Activated naive CD8-positive, alpha-beta T cell treated with anti-CD3 and anti-CD28 coated beads for 36 hours (primary cell): ENCODE data around the gene RIC1. TPM values are rescaled to one million over a fixed set of nuclear protein-coding genes. Genes with fewer than 3 reads are reported as not detected.
"Not testable (repeated sequence)": the region's sequence is repeated elsewhere in the genome, so short reads cannot be mapped to it uniquely, and the experiment has no call there.

Source experiments
- DNase-seq: peaks from one replicate; pipeline ENCODE4 v3.0.0; 2021
- H3K27ac Mint-ChIP-seq: one replicate; pipeline ENCODE4 v1.8.0; 2022; ENCODE audit warnings: mild to moderate bottlenecking, moderate library complexity, mixed read lengths
- H3K27me3 Mint-ChIP-seq: one replicate; pipeline ENCODE4 v1.8.0; 2022; ENCODE audit warnings: mild to moderate bottlenecking, mixed read lengths
- H3K36me3 Mint-ChIP-seq: one replicate; pipeline ENCODE4 v1.8.0; 2021; ENCODE audit warnings: mild to moderate bottlenecking, mixed read lengths
- H3K4me1 Mint-ChIP-seq: one replicate; pipeline ENCODE4 v1.8.0; 2021; ENCODE audit warnings: mixed read lengths
- H3K4me3 Mint-ChIP-seq: one replicate; pipeline ENCODE4 v1.8.0; 2022; ENCODE audit warnings: mild to moderate bottlenecking, moderate library complexity, mixed read lengths
- H3K9me3 Mint-ChIP-seq: one replicate; pipeline ENCODE4 v1.8.0; 2022; ENCODE audit warnings: mixed read lengths
- total RNA-seq, 2 experiments: library from RNA; stranded (reverse); gene quantifications; one replicate each; pipeline ENCODE4 v1.2.3, GENCODE V29; 2021

RIC1 gene
- total RNA-seq, 2 experiments from 2014 or later, result 15.2 TPM

DNA sequence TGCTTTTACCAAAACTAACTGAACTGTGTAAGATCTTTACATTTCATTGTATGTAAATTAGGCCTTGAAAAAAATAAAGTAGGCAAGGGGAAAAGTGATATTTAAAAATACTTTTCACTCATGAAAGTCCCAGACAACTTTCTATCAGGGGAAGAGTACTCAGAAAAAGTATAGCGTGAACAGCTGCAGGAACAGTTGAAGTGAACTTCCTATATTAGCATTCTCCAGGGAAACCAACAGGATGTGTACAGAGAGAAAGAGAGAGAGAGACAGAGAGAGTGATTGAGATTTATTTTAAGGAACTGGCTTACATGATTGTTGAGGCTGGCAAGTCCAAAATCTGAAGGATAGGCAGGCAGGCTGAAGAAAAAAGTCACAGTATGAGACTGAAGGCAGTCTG is 162.0 kb downstream of the RIC1 start:
- no peak overlapping the region for H3K27ac Mint-ChIP-seq

DNA sequence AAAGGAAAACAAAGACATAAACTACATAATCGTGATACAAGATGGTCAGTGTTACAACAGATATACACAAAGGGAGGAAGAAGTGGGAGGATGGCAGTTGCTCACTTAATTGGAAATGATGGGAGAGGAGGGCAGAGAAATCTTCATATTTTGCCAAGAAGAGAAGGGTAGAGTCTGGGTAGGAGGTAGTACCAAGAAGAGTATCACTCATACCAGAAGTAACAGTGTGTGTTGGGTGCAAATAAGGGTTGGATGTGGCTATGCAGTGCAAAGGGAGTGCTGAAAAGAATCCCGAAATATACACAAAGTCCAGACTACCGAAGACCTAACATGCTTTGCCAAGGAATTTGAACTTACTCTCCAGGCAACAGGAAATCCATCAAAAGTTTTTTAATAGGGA is 163.0 kb downstream of the RIC1 start:
- Mint-ChIP-seq H3K4me1 (peaks cover 57% of the 10 kb centered on the region), H3K4me3 (no peak overlapping the region), H3K9me3 (no peaks in the 10 kb centered on the region), H3K36me3 (peaks cover 44% of the 10 kb centered on the region), H3K27me3 (no peaks in the 10 kb centered on the region), H3K27ac (no peak overlapping the region)
- DNase-seq, result no peak

More for the DNA sequence above, 162.0 kb downstream of the RIC1 start:
- H3K4me1 Mint-ChIP-seq, result peaks cover 56% of the 10 kb centered on the region
- no peaks in the 10 kb centered on the region for H3K27me3 Mint-ChIP-seq
- DNase-seq, result no peak
- peaks cover 43% of the 10 kb centered on the region for H3K36me3 Mint-ChIP-seq
- H3K9me3 Mint-ChIP-seq, result no peaks in the 10 kb centered on the region
- no peak overlapping the region for H3K4me3 Mint-ChIP-seq

GRCh38 chr9:5793812-5794211 is 164.9 kb downstream of the RIC1 start:
- DNase-seq, result no peak
- no peaks in the 10 kb centered on the region for H3K27me3 Mint-ChIP-seq
- H3K4me1 Mint-ChIP-seq, result peaks cover 47% of the 10 kb centered on the region
- H3K36me3 Mint-ChIP-seq, result peaks cover 32% of the 10 kb centered on the region
- no peaks in the 10 kb centered on the region for H3K9me3 Mint-ChIP-seq
- no peak overlapping the region for H3K4me3 Mint-ChIP-seq
- no peak overlapping the region for H3K27ac Mint-ChIP-seq

GRCh38 chr9:5796298-5796697 is 167.4 kb downstream of the RIC1 start:
- H3K27me3 Mint-ChIP-seq, result no peaks in the 10 kb centered on the region
- H3K9me3 Mint-ChIP-seq, result no peaks in the 10 kb centered on the region
- peaks cover 24% of the 10 kb centered on the region for H3K36me3 Mint-ChIP-seq
- DNase-seq, result no peak
- no peak overlapping the region for H3K27ac Mint-ChIP-seq
- H3K4me1 Mint-ChIP-seq, result peaks cover 41% of the 10 kb centered on the region
- H3K4me3 Mint-ChIP-seq, result no peak overlapping the region

GRCh38 chr9:5798581-5798980 is 169.7 kb downstream of the RIC1 start:
- DNase-seq, result no peak
- peaks cover 22% of the 10 kb centered on the region for H3K4me1 Mint-ChIP-seq
- H3K9me3 Mint-ChIP-seq, result no peaks in the 10 kb centered on the region
- H3K36me3 Mint-ChIP-seq, result peaks cover 13% of the 10 kb centered on the region
- no peak overlapping the region for H3K27ac Mint-ChIP-seq
- no peaks in the 10 kb centered on the region for H3K27me3 Mint-ChIP-seq
- H3K4me3 Mint-ChIP-seq, result no peak overlapping the region

- DNase-seq, result no peak
- H3K27me3 Mint-ChIP-seq, result no peaks in the 10 kb centered on the region
- H3K9me3 Mint-ChIP-seq, result no peaks in the 10 kb centered on the region
- H3K36me3 Mint-ChIP-seq, result peaks cover 13% of the 10 kb centered on the region
- H3K4me1 Mint-ChIP-seq, result peaks cover 14% of the 10 kb centered on the region
- H3K27ac Mint-ChIP-seq, result no peak overlapping the region
- no peak overlapping the region for H3K4me3 Mint-ChIP-seq
These were observed 170.4 kb downstream of the RIC1 start for GRCh38 chr9:5799314-5799713.

DNA sequence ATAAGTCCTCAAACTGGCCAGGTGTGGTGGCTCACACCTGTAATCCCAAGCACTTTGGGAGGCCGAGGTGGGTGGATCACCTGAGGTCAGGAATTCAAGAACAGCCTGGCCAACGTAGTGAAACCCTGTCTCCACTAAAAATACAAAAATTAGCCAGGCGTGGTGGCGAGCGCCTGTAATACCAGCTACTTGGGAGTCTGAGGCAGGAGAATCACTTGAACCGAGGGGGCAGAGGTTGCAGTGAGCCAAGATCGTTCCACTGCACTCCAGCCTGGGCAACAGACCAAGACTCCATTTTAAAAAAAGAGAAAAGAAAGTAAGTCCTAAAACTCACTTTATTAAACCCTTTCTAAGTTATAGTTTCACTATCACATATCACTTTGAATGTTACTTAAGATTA is 171.5 kb downstream of the RIC1 start:
- not testable (repeated sequence) for H3K9me3 Mint-ChIP-seq, DNase-seq, H3K4me3 Mint-ChIP-seq, H3K27me3 Mint-ChIP-seq, H3K27ac Mint-ChIP-seq, H3K36me3 Mint-ChIP-seq, H3K4me1 Mint-ChIP-seq

DNA sequence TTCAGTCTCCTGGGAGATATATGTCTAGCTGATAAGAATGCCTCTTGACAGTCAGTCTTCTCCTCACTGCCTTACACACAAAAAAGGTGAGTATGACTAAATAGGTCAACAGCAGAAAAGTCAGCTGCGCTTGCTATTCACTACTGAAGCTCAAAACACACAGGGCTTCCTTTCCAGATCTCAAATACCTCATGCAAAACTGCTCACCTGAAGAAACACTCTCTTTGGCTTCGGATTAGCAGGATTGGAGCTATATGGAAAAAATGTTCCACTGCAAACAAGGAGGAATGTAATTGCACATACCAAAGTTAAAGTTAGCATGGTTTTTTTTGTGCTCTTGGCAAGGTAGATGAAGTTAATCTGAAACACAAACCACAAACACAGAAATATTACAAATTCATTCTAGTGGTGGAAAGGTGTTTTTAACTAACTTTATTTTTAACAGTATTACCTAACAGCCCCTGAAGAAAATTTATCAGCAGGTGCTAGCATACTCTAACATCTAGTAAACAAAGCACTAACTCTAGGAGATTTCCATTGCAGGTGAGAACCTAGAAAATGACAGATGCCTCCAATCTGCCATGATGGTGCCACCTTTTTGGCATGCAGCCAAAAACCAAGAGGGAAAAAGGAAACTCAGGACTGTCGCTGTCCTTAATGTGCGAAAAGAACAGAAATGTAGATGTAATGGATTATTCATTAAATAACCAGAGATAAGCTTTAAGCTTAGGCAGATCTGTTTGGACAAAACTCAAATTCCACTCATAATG is 172.2 kb downstream of the RIC1 start:
- H3K27me3 Mint-ChIP-seq, result no peaks in the 10 kb centered on the region
- no peaks in the 10 kb centered on the region for H3K9me3 Mint-ChIP-seq
- peaks cover 7% of the 10 kb centered on the region for H3K36me3 Mint-ChIP-seq
- no peak for DNase-seq
- H3K27ac Mint-ChIP-seq, result no peak overlapping the region
- no peak overlapping the region for H3K4me3 Mint-ChIP-seq
- H3K4me1 Mint-ChIP-seq, result peaks cover 6% of the 10 kb centered on the region

GRCh38 chr9:5801739-5802113 is 172.8 kb downstream of the RIC1 start:
- Mint-ChIP-seq H3K9me3 (no peaks in the 10 kb centered on the region), H3K27ac (no peak overlapping the region), H3K27me3 (no peaks in the 10 kb centered on the region), H3K4me3 (no peak overlapping the region), H3K4me1 (peaks cover 6% of the 10 kb centered on the region), H3K36me3 (peaks cover 2% of the 10 kb centered on the region)
- no peak for DNase-seq

DNA sequence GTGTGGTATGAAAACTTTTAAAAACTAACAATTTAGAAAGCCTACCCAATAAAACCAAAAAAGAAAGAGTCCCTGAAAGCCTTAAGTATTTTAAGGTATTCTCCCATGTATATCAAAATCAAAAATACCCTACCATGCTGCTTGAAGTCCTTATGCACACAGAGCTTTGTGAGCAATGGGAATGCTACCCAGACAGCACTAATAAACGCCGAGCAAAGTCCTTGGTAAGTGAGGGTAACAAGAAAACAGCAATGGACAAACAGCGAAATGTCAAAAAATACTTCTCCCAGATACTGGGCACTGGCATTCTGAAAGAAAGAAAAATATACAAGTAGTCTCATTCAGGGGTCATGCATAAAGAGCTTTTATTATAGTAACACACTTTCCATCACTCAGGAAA is 176.6 kb downstream of the RIC1 start:
- Mint-ChIP-seq H3K4me1 (peaks cover 2% of the 10 kb centered on the region), H3K9me3 (no peaks in the 10 kb centered on the region), H3K4me3 (no peak overlapping the region), H3K27ac (no peak overlapping the region), H3K36me3 (peaks cover 6% of the 10 kb centered on the region), H3K27me3 (no peaks in the 10 kb centered on the region)
- no peak for DNase-seq

DNA sequence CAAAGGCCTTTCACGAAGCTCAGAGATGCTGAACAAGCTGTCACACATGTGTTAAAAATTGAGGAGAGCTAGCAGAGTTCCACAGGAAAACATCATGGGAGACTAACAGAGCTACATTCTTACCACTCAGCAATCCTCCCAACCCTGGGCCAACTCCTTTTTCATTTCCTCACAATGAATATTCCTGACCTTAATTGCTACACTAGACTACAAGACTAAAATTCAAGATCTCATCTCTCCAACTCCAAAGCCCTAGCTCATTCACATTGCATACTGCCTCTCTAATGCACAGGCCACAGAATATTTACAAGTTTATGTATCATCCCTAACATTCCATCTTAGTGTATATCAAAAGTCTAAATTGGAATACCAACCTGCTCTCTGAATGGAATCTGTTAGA is 182.8 kb downstream of the RIC1 start:
- H3K9me3 Mint-ChIP-seq, result no peaks in the 10 kb centered on the region

DNA sequence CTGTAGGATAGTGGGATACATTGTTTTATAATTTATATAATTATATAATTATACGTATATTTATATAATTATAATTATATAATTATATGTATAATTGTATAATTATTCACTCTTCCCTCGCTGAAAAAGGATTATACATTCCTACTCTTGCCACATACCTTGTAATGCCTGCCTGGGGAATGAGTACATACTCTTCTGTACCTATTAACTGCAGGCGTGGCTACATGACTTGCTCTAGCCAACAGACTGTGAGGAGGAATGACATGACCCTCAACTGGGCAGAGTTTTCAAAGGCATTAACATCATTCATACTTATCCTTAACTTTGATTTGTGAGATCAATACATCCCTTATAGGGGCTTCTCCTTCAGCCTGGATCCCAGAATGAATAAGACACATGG is 184.9 kb downstream of the RIC1 start:
- Mint-ChIP-seq H3K4me1 (peaks cover 3% of the 10 kb centered on the region), H3K27ac (no peak overlapping the region), H3K27me3 (no peaks in the 10 kb centered on the region), H3K4me3 (no peak overlapping the region), H3K9me3 (no peaks in the 10 kb centered on the region), H3K36me3 (peaks cover 21% of the 10 kb centered on the region)
- DNase-seq, result no peak

More for the DNA sequence above, 182.8 kb downstream of the RIC1 start:
- H3K4me3 Mint-ChIP-seq, result no peak overlapping the region
- no peak overlapping the region for H3K27ac Mint-ChIP-seq
- DNase-seq, result no peak
- no peaks in the 10 kb centered on the region for H3K27me3 Mint-ChIP-seq
- peaks cover 13% of the 10 kb centered on the region for H3K36me3 Mint-ChIP-seq
- H3K4me1 Mint-ChIP-seq, result no peaks in the 10 kb centered on the region

DNA sequence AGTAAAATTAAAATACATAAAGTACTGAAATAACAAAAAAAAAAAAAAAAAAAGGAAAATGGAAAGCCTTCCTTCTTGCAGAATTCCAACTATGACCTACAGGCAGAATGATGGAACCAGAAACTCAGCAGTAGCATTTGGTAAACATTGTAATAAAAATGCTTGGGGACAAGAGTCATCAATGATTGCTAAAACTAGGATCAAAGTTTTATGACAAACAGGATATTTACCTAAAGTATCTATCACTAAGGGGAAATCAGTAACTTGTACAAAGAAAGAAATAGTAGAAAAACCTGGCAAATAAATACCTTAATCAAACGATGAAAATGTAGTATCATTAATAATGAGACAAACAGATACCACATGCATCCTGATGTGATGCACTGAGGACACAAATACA is 186.6 kb downstream of the RIC1 start:
- no peaks in the 10 kb centered on the region for H3K27me3 Mint-ChIP-seq
- peaks cover 3% of the 10 kb centered on the region for H3K4me1 Mint-ChIP-seq
- H3K27ac Mint-ChIP-seq, result no peak overlapping the region
- H3K36me3 Mint-ChIP-seq, result peaks cover 20% of the 10 kb centered on the region
- H3K9me3 Mint-ChIP-seq, result no peaks in the 10 kb centered on the region
- H3K4me3 Mint-ChIP-seq, result no peak overlapping the region
- no peak for DNase-seq

- Mint-ChIP-seq H3K4me1 (peaks cover 3% of the 10 kb centered on the region), H3K4me3 (no peak overlapping the region), H3K36me3 (peaks cover 15% of the 10 kb centered on the region), H3K27ac (no peak overlapping the region), H3K9me3 (no peaks in the 10 kb centered on the region), H3K27me3 (no peaks in the 10 kb centered on the region)
- no peak for DNase-seq
These were observed 189.0 kb downstream of the RIC1 start for GRCh38 chr9:5817862-5818261.

DNA sequence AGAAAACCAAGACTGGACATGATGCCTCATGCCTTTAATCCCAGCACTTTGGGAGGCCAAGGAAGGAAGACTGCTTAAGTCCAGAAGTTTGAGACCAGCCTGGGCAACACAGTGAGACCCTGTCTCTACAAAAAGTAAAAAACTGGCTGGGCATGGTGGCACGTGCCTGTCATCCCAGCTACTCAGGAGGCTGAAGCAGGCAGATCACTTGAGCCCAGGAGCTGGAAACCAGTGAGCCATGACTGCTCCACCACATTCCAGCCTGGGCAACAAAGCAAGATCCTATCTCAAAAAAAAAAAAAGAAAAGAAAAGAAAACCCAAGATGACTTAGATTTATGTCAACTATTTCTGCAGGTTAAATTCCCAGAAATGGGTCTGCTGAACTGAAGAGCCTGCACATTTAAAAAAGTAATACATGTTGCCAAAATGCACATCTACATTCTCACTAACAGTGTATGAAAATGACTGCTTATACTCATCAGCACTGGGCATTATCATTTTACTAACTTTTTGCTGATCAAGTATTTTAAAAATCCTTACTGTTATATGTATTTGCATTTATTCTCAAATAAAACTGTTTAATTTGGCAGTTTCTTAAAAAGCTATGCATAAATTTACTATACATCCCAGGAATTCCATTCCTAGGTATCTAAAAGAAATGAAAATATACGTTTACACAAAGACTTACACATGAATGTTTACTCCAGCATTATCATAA is 189.7 kb downstream of the RIC1 start:
- Mint-ChIP-seq H3K36me3 (peaks cover 15% of the 10 kb centered on the region), H3K4me1 (peaks cover 3% of the 10 kb centered on the region), H3K27ac (no peak overlapping the region), H3K27me3 (no peaks in the 10 kb centered on the region), H3K4me3 (no peak overlapping the region), H3K9me3 (no peaks in the 10 kb centered on the region)
- no peak for DNase-seq

DNA sequence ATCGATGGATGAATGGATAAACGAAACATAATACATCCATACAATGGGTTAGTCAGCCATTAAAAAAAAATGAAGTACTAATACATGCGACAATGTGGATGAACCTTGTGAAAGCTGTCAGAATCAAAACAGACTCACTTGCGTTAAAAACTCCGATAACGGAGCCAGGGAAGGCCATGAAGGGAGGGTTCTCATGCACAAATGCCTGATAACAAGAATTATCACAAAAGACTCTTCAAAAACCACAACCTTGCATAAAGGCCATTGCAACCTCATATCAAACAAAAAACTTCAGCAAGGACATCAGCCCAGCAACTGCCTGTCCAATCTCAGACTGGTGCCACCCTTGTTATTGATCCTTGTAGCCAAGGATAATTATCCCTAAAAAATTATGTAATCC is 190.3 kb downstream of the RIC1 start:
- peaks cover 3% of the 10 kb centered on the region for H3K4me1 Mint-ChIP-seq
- H3K4me3 Mint-ChIP-seq, result no peak overlapping the region
- H3K27me3 Mint-ChIP-seq, result no peaks in the 10 kb centered on the region
- no peak overlapping the region for H3K27ac Mint-ChIP-seq
- peaks cover 13% of the 10 kb centered on the region for H3K36me3 Mint-ChIP-seq
- DNase-seq, result no peak
- H3K9me3 Mint-ChIP-seq, result no peaks in the 10 kb centered on the region
